SK-N-MC (cell line): ENCODE measurements around the gene PTPRK.

Source experiments
- EZH2 ChIP-seq: fragments of 200-600 bp; sonication (generic); IDR thresholded peaks from one replicate; pipeline ENCODE4 v1.6.1; 2017; ENCODE audit warnings: antibody characterized with exemption
- POLR2AphosphoS5 ChIP-seq: IDR thresholded peaks from 2 replicates; pipeline ENCODE4 v1.6.1; 2012; ENCODE audit warnings: mild to moderate bottlenecking, low read depth, low read length, borderline replicate concordance

DNA sequence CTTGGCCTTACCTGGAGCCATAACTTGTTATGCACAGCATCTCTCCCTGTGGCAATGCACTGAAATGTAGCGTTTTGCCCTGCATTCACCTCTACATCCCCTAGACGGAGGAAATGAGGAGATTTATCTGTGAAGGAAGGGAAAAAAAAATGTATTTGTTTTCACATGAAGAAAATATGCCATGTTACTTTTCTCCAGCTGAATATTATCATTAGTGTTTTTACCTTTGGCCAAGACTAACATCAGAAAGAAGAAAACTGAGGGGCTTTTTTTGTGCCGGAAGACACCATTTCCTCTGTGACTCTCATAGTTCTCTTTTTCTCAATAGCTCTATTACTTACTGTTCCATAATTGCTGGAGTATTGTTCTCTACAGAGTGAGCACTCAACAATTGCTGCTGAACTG, 280.4 kb downstream of the PTPRK start:
- no peak for TF ChIP-seq POLR2AphosphoS5
- no peak for TF ChIP-seq EZH2
